Fibroblast of pulmonary artery (primary cell): ENCODE measurements around the gene MALRD1.
"Not testable (repeated sequence)": the region's sequence is repeated elsewhere in the genome, so short reads cannot be mapped to it uniquely, and the experiment has no call there.

ENCODE experiments used
- DNase-seq: peaks from one replicate; pipeline ENCODE4 v3.0.0-alpha.2; 2010; ENCODE audit warnings: low read depth
- H3K4me3 ChIP-seq: replicated peaks from 2 replicates; pipeline ENCODE4 v1.5.1; 2011; ENCODE audit warnings: low read depth, mild to moderate bottlenecking, control low read depth, low read length, moderate library complexity
- TF ChIP-seq, protein P1 (sequence below): IDR thresholded peaks from 2 replicates; pipeline ENCODE4 v1.5.1; 2011; ENCODE audit warnings: mild to moderate bottlenecking, control low read depth, low read length, inconsistent platforms; ENCODE audit errors: missing control alignments

The MALRD1 gene

DNA sequence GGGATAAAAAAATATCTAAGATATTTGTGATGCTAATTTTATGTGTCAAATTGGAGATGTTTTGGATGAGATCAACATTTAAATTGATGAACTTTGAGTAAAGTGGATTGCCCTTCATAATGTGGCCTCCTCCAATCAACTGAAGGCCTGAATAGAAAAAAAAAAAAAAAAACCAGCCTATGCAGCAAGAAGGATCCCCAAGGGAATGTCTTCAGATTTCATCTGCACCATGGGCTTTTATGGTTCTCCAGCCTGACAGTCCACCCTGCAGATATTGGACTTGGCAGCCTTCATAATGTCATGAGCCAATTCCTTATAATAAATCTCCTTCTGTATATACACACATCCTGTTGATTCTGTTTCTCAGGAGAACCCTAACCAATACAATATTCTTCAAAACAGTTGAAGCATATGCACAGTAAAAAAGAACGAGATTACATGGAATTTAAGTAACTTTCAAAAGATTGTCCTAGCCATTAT is 450.7 kb downstream of the MALRD1 start:
- no peak overlapping the region for H3K4me3 ChIP-seq
- TF ChIP-seq, protein P1, sequence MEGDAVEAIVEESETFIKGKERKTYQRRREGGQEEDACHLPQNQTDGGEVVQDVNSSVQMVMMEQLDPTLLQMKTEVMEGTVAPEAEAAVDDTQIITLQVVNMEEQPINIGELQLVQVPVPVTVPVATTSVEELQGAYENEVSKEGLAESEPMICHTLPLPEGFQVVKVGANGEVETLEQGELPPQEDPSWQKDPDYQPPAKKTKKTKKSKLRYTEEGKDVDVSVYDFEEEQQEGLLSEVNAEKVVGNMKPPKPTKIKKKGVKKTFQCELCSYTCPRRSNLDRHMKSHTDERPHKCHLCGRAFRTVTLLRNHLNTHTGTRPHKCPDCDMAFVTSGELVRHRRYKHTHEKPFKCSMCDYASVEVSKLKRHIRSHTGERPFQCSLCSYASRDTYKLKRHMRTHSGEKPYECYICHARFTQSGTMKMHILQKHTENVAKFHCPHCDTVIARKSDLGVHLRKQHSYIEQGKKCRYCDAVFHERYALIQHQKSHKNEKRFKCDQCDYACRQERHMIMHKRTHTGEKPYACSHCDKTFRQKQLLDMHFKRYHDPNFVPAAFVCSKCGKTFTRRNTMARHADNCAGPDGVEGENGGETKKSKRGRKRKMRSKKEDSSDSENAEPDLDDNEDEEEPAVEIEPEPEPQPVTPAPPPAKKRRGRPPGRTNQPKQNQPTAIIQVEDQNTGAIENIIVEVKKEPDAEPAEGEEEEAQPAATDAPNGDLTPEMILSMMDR = no peak
- DNase-seq = no peak

DNA sequence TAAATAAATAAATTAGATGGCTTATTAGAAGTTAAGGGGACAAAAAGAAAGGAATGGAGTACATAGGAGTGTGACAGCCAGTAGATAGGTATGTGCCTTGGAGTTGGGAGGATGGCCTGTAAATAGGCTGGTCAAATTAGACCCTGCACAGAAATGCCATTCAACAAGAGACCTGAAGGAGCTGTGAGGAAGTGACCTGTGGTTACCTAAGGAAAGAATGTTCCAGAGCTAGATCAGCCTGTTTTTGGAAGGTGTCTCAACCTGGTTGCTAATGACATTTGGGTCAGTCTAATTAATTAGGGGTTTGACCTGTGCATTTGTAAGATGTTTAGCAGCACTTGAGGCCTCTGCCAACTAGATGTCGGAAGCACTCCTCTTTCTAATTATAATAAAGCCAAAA is 452.4 kb downstream of the MALRD1 start:
- no peak for DNase-seq
- H3K4me3 ChIP-seq = no peak overlapping the region
- TF ChIP-seq, protein P1 = no peak

DNA sequence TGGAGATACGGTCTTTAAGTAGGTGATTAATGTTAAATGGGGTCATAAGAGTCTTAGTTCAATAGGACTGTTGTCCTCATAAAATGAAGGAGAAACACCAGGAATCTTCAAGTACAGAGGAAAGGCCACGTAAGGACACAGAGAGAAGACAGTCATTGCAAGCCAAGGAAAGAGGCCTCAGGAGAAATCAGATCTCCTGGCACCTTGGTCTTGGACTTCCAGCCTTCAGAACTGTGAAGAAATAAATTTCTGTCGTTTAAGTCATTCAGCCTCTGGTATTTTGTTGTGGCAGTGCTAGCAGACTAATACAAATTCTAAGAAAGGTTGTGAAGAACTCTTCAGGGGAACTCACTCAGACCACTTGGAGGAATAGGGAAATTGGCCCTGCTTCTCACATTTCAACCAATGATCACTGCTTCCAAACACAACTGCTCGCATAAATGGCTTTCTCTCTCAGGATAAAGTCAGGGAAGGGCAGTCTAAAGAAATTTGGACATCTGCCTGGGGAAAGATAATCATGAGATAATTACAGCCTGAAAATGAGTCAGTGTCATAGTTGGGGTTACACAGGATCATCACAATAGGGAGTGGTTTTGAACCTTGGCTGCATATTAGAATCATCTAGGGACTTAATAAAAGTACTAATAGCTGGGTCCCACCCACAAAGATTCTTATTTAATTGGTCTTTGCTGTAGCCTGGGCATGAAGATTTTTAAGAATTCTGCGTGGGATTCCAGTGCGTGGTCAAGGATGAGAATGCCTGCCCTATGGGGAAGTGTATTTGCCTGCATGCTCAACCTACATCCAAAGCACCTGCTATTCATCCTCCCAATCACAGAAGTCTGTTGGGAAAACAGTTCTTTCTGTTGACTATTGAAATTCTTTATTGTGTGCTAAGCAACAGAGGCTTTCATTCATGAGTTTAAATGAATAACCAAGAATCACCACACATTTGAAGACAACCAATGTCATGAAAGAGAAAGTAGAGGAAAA is 457.0 kb downstream of the MALRD1 start:
- TF ChIP-seq, protein P1 = no peak
- DNase-seq = no peak
- H3K4me3 ChIP-seq = no peak overlapping the region

DNA sequence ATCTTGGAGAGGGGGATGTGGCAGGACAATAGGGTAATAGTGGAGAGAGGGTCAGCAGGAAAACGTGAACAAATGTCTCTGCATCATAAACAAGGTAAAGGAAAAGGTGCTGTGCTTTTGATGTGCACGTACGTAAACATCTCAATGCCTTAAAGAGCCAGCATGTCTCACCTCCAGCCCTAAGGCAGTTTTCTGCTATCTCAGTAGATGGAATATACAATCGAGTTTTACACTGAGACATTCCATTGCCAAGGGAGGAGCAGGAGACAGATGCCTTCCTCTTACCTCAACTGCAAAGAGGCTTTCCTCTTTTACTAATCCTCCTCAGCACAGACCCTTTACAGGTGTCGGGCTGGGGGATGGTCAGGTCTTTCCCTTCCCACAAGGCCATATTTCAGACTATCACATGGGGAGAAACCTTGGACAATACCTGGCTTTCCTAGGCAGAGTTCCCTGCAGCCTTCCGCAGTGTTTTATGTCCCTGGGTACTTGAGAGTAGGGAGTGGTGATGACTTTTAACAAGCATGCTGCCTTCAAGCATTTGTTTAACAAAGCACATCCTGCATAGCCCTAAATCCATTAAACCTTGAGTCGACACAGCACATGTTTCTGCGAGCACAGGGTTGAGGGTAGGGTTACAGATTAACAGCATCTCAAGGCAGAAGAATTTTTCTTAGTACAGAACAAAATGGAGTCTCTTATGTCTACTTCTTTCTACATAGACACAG is 461.6 kb downstream of the MALRD1 start:
- not testable (repeated sequence) for H3K4me3 ChIP-seq, DNase-seq

- H3K4me3 ChIP-seq = no peak overlapping the region
- no peak for DNase-seq
- TF ChIP-seq, protein P1 = no peak
Observed at GRCh38 chr10:19518109-19518508, 469.5 kb downstream of the MALRD1 start.

GRCh38 chr10:19518632-19519031 is 470.0 kb downstream of the MALRD1 start:
- H3K4me3 ChIP-seq = no peak overlapping the region
- TF ChIP-seq, protein P1 = no peak
- DNase-seq = no peak

- no peak overlapping the region for H3K4me3 ChIP-seq
- DNase-seq = no peak
- TF ChIP-seq, protein P1 = no peak
Observed at GRCh38 chr10:19531324-19531723, 482.7 kb downstream of the MALRD1 start.
